DOHH2 (cell line): Measurements from ENCODE around the gene TCEAL6.
"Not testable (repeated sequence)": the region's sequence is repeated elsewhere in the genome, so short reads cannot be mapped to it uniquely, and the experiment has no call there.

Experiments
- CTCF ChIP-seq: fragments of 200-600 bp; sonication (generic); IDR thresholded peaks from one replicate; pipeline ENCODE4 v1.5.1; 2014; ENCODE audit warnings: antibody characterized with exemption, mild to moderate bottlenecking, low read depth, low read length; ENCODE audit not compliant: poor library complexity, severe bottlenecking
- EZH2phosphoT487 ChIP-seq: fragments of 200-600 bp; sonication (generic); IDR thresholded peaks from 2 replicates; pipeline ENCODE4 v1.6.1; 2017; ENCODE audit warnings: borderline replicate concordance, mild to moderate bottlenecking, antibody characterized with exemption, low read length, moderate library complexity, mixed read lengths

GRCh38 chrX:102141631-102142030, 650 bp downstream of the TCEAL6 start:
- not testable (repeated sequence) for TF ChIP-seq CTCF, EZH2phosphoT487
